Choroid plexus epithelial cell (primary cell): ENCODE measurements around the gene USE1.

Experiments used
- DNase-seq: peaks from one replicate; pipeline ENCODE4 v3.0.0-alpha.2; 2010; ENCODE audit warnings: low read depth
- H3K4me3 ChIP-seq: 2 replicates; pipeline ENCODE4 v1.5.1; 2011; ENCODE audit warnings: low read depth, mild to moderate bottlenecking, control low read depth, low read length, moderate library complexity
- CTCF ChIP-seq: conservative IDR thresholded peaks from 2 replicates; pipeline ENCODE4 v1.5.1; 2011; ENCODE audit warnings: low read depth, mild to moderate bottlenecking, control low read depth, inconsistent platforms, low read length, moderate library complexity

USE1 gene

GRCh38 chr19:17213334-17213733 is 1.8 kb upstream of the USE1 start:
- TF ChIP-seq CTCF: no peak
- no peak for DNase-seq
- H3K4me3 ChIP-seq: no peak overlapping the region

GRCh38 chr19:17214508-17215126 is 540 bp upstream of the USE1 start:
- no peak for DNase-seq
- H3K4me3 ChIP-seq: peak overlapping the region; percentile 85
- TF ChIP-seq CTCF: no peak

- H3K4me3 ChIP-seq: peak overlapping the region; percentile 85
- DNase-seq: no peak
- TF ChIP-seq CTCF: no peak
Observed at GRCh38 chr19:17216058-17216670, 1.0 kb downstream of the USE1 start.

- H3K4me3 ChIP-seq: no peak overlapping the region
- no peak for TF ChIP-seq CTCF
- no peak for DNase-seq
Observed at GRCh38 chr19:17219286-17219685, 4.1 kb downstream of the USE1 start.

- H3K4me3 ChIP-seq: no peak overlapping the region
- TF ChIP-seq CTCF: no peak
- peak; percentile 87 for DNase-seq
Observed at GRCh38 chr19:17220207-17220758, 5.1 kb downstream of the USE1 start.

- no peak for TF ChIP-seq CTCF
- H3K4me3 ChIP-seq: no peak overlapping the region
- no peak for DNase-seq
Observed at GRCh38 chr19:17225053-17225452, 9.9 kb downstream of the USE1 start.
